Gastrocnemius medialis (tissue), 4 donors: ENCODE data around the gene CDK5RAP1.

Experiments used
- CTCF ChIP-seq, 5 experiments: fragments of 450-650 bp in 3 of 5; fragments of 200-600 bp in 2 of 5; sonication (generic) in 2 of 5; IDR thresholded peaks in 4 of 5; conservative IDR thresholded peaks in 1 of 5; 1 replicate in 4 of 5; 2 replicates in 1 of 5; pipeline ENCODE4 v1.5.1; 2016 to 2019; ENCODE audit warnings: antibody characterized with exemption in 5 of 5, mild to moderate bottlenecking in 3 of 5, moderate library complexity in 3 of 5
- POLR2A ChIP-seq, 2 donors: fragments of 450-650 bp; IDR thresholded peaks; one replicate each; pipeline ENCODE4 v1.6.1; 2017; ENCODE audit warnings: antibody characterized with exemption in 2 of 2, mild to moderate bottlenecking in 2 of 2, moderate library complexity in 2 of 2

- no peak for TF ChIP-seq POLR2A (IDR thresholded peaks at IDR 0.05)
- TF ChIP-seq CTCF (IDR thresholded peaks at IDR 0.05 in 4 of 5, conservative IDR thresholded peaks at IDR 0.05 in 1 of 5) = no peak
Measured at GRCh38 chr20:33316958-33317357, 84.4 kb downstream of the CDK5RAP1 start.
